HG02623 (cell line): ENCODE measurements around the gene CLCF1.

Experiments
- ATAC-seq: cut with Tn5 transposase; IDR thresholded peaks from one replicate; pipeline ENCODE4 v1.9.1; 2021; ENCODE audit warnings: moderate library complexity; ENCODE audit not compliant: unreplicated experiment

Gene CLCF1

DNA sequence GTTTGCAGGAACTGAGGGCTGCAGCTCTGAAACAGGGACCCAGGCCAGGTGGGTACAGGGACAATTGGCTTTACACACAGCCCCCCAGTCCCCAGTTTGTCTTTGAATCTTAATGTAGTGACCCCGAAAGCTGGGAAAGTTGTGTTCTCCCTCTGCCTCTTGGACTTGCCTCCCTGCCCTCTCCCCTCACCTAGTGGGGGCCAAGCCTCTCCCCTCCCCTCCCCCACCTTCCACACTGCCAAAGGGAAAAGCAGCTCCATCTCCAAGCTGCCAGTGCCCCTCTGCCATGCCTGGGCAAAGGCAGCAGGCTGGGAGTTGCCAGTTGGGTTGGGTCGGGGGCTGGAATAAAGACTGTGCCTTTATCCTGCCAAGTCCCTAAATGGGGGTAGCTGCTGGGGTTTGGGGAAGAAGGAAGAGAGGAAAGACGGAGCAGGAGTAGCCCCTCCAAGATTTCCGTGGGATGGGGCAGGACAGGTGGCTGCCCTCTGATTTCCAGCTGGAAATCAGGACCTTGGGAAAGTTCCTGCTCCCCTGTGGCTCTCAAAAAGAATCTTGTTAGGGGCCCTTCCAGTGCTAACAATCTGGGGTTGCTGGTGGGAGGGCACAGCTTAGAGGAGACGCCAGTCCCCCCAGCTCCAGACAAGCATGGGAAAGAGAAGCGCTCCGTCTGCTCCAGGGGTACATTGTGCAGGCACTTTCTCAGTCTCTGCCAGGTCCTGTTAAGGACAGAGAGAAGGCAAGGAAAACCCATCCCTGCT is 2.8 kb upstream of the CLCF1 start:
- no peak for ATAC-seq

DNA sequence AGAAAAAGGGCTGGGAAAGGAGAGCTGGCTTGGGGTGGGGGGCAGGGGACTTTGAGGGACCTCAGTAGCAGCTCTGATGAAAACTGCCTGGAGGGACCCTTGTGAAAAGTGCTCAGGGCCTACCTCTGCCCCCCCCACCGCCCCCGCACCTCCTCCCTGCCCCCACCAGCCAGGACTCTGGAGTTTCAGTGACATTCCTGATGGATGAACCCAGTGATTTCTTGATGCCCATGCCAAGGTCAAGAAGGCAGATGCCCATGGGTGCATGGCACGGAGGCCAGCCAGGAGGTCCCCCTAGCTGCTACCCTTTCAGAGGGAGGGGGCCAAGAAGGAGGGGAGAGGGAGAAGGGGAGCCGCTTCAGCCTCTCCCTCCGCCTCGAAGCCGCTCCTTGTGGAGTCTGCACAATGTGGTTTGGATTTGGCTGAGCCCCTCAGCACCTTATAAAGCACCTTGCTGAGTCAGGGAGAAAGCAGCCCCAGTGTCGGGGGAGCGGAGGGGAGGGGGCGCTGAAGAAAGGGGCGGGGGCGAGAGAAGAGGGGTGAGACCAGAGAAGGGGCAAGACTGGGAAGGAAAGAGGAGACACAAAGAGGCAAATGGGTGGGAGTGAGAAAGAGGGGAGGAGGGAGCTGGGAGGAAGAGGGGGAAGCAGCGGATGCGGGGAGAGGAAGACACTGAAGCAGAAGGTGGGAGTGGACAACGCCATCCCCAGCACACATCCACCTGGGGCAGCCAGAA is 2.1 kb upstream of the CLCF1 start:
- no peak for ATAC-seq

DNA sequence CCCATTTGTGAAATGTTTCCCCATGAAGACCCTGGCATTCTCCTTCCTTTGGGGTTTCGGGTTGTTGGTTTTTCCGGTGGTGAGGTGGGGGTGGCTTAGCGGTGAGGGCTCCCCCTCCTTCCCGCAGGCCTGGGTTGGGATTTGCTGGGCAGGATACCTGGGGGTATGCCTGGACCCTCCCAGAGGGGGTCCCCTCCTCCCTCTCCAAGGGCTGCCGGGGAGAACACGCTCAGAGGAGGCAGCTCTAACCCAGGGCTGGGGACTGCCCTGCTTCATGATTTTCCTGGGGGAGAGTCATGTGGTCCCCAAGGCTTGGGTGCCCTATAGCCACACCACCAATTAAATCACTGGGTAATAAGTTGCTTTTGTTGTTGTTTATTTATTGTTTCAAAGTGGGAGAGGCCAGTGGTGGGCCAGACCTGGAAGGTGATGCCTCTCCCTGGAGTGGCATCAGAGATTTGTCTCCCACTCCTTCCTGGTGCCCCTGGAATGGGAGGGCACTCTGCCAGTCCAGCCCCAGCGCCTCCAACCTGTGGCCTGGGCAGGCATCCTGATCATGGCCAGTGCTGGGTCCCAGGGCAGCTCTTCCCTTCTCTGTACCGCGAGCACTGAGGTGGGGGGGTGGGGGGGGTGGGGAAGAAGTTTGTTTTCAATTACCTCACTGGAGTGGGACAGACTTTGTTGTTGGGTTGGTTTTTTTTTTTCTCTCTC is 1.3 kb upstream of the CLCF1 start:
- no peak for ATAC-seq

DNA sequence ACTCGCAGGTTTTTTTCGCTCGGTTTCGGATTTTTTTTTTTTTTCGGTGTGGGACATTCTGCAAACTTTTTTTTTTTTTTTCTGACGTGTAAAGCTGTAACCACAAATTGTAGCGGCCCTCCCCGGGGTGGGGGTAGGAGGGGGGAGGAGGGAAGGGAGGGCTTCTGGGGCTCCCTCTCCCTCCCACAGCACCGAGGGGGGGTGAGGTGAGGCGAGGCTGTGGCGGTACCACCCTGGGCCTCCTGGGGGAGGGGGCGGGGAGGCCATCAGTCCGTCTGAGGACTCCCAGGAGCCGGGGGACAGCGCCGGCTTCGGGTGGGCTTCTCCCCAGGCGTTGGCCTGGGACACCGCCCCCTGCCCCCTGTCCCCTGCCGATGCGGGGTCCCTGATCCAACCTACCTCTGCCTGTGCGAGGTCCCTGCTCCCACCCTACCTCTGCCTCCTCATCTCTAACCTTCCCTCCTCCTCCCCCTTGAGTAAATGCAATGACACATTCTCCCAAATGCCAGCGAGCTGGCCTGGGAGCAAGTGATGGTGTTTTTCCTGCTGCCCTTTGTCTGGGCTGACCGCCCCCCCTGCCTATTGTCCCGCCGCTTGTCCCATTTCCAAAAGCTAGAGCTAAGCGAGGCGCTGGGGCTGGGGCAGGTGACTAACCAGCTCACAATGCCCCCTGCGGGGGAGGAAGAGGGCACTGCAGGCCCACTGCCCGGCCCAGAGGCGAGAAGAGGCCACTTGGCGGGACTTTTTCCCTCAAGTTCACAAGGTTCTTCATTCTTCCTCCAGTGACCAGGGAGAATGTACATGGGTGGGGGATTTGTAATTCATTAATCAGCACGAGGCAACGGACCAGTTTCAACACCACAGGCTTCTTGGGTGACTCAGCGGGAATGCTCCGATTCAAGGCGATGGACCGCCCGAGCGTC is 511 bp upstream of the CLCF1 start:
- ATAC-seq, result no peak

DNA sequence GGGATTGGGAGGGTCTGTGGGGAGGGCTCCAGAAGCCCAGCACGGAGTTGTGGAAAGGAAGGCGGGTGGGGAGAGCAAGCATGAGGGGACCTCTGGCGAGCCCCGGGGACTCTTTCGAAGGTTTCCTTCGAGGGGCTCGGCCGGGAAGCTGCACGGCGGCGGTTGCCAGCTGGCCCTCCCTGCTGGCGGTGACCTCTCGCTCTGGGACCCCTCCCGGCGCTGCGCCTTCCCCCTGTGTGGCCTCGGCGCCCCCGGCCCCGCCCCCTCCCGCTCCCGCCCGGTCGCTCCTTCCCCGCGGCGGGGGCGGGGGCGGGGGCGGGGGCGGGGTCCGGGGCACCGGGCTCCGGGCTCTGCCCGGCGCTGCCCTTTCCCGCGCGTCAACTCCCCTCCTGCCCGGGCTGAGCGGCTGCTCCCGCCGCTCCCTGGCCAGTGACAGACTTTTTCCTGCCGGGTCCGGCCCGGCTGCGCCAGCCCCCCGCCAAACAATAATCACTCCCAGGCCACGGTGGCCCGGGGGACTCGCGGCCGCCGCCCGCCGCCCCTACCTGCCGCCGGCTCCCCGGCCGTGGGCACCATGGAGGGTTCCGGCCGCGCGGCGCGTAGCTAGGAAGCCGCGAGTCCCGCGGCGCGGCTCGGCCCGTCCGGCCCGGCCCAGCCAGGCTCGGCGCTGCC is 941 bp downstream of the CLCF1 start:
- ATAC-seq, result no peak

DNA sequence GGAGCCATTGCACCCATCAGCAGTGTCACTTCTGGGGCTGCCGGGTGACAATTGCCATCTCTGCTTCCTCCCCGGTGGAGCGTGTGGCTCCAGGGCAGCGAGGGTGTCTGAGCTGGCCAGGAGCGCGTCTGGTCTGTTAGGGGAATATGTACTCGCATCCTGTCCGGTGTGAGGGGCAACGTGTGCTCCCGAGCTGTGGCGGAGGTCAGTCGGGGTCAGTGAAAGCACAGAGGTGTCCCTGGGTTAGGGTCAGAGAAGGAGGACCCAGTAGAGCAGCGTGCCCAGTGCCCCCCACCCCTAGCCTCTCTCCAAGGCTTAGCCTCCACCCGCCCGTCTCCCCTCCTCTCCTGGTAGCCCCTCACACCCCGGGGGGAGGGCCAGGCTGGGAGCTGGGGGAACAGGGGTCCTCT is 1.5 kb downstream of the CLCF1 start:
- ATAC-seq, result no peak

DNA sequence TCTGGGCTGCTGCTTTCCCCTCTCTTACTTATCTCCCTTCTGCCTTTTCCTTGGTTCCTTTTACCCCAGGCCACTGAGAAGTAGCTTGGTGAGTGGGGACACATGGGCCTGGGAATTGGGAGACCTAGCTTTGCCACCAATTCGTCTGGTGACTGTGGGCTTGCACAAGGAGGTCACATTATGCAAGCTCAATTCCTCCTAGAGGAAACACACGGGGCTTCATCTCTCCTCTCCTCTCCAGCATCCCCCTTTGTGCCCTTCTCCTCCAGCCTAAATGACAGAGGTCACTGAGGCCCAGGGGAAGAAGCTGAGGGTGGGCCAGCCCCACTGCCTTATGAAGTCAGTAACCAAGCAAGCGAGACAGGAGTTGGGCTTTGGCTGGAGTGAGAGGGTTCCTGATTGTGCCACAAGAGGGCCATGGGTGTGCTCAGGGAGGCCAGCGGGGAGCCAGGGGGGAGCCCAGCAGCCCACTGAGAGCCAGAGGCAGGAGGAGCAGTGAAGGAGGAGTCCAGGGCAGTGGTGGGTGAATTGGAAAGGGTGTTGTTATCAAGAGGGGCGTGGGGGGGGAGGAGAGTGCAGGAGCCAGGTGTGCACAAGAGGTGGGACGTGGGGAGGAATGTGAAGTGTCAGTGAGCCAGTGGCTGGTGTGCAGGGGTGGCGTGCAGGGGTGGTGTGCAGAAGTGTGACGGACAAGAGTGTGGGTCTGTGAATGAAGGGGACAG is 2.0 kb downstream of the CLCF1 start:
- no peak for ATAC-seq

DNA sequence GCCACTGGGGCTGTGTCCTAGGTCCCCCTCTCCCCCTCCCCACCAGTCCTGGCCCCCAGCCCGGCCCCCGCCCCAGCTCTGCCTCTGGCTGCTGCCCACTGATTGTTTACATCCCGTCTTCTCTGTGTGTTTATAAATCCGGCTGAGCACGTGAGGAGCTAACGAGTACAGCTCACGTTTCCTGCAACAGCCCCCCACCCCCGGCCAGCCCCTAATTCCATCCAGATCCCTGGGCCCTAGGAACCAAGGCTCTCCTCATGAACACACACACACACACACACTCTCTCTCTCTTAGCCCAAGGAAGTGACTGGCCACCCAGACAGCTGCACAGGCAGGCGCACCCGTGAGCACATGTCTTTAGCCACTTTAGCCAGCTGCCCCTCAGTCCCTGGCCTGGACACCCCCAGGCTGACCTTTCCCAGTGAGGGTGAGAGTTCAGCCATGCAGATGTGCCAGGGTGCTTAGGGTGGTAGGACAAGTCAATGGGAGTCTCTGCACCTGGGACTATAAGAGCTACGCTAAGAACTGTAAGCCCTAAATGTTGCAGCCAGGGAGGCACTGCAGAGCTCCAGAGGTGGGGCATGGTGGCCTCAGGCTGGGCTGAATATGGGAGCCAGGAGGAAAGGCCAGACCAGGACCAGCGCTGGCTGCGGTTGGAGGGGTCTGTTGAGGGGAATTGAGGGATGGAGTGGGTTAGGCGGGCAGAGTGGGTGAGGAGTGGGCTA is 2.9 kb downstream of the CLCF1 start:
- ATAC-seq, result no peak

DNA sequence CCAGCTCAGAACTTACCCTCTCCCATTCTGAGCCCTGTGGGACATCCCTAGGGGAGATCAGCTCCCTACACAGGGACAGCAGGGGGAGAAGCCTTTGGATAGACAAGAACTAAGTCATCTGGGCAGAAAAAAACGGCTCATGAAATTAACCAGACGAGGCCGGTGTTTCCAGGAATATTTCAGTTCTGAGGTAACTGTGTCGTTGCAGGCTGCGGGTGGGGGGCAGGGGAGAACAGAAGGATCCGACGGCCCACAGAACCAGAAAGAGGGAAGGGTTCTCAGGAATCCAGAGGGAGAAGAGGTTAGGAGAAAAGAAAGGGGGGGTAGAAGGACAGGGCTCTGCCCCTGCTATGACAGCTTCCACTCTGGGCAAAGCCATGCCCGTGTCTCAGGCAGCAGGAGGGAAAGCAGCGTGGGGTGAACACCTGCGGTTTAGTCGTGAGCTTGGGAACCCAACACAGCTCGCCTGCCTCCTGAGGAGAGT is 3.6 kb downstream of the CLCF1 start:
- ATAC-seq, result no peak

DNA sequence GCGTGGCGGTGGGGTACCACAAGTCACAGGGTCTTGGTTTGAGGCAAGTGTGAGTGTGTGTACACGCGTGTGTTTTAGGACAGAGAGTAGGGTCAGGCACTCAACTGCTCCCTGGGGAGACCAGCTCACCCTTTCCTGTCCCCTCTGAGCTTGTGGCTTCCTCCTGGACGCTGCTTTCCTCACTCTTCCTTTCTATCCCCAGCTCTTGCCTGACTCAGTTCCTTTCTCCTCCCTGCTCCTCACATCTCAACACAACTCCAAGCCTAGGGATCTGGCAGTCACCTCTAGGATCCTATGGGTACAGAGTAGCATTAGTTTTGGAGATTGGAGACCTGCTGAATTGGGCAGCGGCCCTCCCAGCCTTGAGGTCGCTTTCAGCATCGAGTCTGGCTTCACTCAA is 4.1 kb downstream of the CLCF1 start:
- no peak for ATAC-seq

DNA sequence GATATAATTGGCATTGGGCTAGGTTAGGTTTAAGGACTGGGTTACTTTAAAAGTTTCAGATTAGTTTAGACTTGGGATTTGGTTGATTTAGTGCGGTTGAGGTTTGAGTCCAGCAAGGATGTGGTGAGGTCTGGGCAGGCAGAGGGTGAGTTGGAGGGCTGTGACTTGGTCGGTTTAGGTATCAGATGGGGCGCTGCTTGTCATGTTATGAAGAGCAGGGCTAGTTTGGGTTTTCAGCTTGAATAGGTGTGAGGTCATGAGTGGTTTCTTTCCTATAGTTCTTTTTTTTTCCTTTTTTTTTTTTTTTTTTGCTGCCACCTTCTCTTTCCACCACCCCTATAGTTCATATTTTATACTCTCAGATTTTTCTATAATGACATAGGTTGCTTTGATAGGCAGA is 4.8 kb downstream of the CLCF1 start:
- ATAC-seq, result no peak

DNA sequence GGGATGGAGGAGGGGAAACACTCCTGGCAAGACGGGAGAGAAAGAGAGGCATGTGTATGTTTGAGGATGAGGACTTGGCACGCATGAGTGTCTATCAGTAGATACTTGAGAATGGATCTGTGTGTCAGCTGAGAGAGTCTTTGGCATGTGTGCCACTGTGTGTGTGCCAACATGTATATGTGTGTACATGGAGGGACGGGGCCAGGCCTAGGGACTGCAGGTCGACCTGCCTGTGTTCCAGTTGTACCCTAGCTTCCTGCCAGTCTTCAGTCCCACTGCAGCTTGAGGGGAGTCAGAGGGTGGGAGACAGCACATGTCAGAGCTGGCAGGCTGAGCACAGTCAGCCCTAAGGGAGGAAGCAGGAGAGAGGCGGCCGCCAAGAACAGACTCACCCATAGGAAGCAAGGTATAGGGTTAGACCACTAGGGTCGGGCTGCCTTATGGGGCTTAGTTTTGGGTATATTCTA is 5.6 kb downstream of the CLCF1 start:
- ATAC-seq, result no peak

DNA sequence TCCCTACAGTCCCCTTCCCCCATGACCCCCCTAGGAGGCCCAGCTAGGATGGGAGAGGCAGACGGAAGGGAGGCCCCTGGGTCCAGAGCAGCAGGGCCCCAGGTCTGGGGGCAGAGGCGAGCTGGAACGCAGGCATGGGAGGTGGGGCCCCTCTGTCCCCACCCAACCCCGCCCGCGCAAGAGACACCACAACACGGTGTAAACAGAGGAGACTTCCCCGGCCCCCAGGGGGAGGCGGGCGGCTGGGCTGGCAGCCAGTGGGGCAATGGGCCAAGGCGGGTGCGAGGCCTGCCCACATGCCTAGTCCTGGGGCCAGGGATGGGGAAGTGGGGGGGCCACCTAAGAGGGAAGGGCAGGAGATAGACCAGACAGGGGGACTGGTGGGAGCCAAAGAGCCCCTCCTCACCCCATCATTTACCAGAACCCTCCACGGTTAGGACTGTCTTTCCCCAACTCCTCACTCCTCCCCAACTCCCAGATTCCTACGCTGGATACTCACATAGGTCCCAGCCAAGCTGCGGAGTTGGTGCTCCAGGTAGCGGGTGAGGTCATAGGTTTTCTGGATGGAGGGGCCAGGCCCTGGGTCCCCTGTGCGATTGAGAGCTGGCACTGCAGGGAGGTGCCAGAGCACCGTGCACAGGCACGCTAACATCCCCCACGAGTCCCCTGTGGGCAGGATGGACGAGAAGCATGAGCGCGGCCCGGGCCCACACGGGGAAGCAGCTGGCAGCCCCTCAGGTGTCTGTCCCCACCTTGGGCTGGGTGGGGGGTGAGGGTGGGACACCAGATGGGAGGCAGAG is 6.2 kb downstream of the CLCF1 start:
- ATAC-seq, result no peak

DNA sequence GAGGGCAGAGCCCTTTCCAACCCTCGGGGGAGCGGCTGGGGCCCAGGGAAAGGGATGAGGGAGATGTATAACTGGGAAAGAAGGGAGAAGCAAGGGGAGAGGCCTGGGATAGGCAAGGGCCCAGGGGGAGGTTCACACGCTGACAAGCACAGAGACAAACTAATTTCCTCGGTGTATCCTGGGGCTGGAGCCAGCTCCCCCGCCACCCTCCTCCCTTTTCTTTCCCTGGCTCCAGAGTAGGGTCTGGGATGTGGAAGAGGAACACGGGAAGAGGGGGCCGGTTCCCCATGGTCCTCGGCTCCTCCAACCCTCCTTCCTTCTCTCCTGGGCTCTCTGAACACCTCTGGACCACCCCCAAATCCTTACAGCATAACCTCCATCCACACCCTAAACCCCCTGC is 6.9 kb downstream of the CLCF1 start:
- no peak for ATAC-seq

DNA sequence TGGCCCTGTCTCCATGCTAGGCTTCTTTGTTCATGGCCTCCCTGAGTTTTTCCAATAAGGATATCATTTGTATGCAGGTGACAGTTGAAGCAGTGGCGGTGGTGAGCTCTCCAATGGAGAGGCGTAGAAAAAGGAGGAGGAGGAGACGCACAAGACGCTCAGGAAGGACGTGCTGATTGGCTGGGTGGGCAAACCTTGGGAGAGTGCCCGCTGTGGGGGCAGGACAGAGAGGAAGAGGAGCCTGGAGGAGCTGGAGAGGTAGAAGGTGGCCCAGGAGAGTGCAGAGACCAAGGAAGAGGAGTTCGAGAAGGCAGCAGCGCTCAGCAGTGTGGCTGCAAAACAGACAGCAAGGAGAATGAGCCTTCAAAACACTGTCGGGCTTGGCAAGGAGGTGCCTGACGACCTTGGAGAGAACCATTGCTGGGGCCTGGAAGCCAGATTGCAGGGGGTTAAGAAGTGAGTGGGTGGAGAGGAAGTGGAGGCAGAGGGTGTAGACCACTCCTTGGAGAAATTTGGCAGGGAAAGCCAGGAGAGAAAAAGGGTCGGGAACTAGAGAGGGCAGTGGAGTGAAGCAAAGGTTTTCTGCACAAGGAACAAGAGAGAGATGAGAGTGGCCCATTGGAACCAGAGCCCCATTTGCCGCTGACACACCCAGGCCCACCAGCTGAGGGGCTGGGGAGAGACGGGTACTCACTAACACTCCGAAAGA is 7.5 kb downstream of the CLCF1 start:
- ATAC-seq, result no peak

DNA sequence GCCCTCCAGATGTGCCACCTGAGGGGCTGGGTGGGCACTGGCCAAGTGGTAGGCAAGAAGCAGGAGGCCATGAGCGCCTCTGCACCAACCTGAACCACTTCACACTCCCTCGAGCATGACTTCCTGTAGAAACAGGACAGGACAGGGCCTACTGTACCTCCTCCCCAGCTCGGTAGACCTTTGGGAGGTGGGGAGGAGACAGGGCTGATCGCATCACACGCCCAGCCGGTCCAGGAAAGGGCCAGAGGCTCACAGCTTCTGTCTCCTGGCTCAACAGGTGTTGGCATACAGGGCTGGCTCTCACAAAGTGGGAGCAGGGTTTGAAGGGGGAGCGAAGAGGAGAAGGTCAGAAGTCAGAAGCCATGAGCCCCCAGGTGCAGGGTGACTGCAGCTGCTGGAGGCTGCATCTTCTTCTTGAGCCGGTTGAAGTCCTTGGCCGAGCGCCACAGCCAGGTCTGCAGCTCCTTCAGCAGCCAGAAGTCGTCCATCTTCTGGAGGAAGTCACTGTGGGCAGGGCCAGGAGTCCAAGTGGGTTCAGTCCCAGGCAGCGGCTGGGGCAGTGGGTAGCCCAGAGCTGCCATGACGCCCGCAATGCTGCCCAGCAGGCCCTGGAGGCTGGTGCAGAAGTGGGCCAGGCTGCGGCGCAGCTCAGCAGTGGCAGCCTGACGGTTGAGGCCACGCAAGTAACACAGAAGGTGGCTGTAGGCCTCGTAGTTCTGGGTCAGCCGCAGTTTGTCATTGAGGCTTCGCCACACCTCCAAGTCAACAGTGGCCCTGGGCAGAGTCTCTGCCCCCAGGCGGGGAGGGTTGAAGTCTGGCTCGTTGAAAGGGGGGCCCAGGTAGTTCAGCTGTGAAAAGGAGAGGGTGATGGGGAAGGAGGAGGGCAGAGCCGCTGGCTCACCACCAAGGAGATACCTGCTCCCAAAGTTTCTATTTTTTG is 8.3 kb downstream of the CLCF1 start:
- ATAC-seq, result no peak
